GM12865 (cell line): Measurements from ENCODE around the gene NHLRC2.

ENCODE experiments used
- DNase-seq: peaks from one replicate; pipeline ENCODE4 v3.0.0; 2010; ENCODE audit warnings: low read depth
- H3K4me3 ChIP-seq: 2 replicates; pipeline ENCODE4 v1.5.1; 2011; ENCODE audit warnings: mild to moderate bottlenecking, low read depth, low read length, control low read depth
- CTCF ChIP-seq: IDR thresholded peaks from 2 replicates; pipeline ENCODE4 v1.5.1; 2011; ENCODE audit warnings: low read length, control low read depth, low read depth, inconsistent platforms; ENCODE audit not compliant: insufficient read depth; ENCODE audit errors: missing control alignments

Gene NHLRC2

DNA sequence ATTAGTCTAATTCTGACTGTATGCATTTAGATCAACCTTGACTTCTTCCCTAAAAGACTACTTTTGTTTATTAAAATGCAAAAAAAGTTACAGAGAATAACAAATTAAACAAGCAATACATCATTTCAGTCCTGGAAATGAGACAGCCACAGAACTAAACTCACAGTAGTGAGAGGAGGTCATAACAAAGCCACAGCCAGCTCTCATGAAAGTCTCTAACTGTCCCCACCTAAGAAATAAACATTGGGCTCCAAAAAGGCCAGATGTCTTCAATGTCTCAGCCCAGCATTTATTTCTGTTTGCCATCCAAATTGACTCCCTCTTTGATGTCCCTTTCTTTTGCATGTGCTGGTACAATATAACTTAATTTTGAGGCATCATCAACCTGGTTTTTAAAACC, 74.4 kb downstream of the NHLRC2 start:
- no peak overlapping the region for H3K4me3 ChIP-seq
- TF ChIP-seq CTCF, result no peak
- DNase-seq, result peak; percentile 31

- DNase-seq, result no peak
- no peak for TF ChIP-seq CTCF
- no peak overlapping the region for H3K4me3 ChIP-seq
Observed at GRCh38 chr10:113929522-113929921, 75.1 kb downstream of the NHLRC2 start.

- H3K4me3 ChIP-seq, result no peak overlapping the region
- DNase-seq, result no peak
- no peak for TF ChIP-seq CTCF
Observed at GRCh38 chr10:113930482-113931057, 76.1 kb downstream of the NHLRC2 start.

DNA sequence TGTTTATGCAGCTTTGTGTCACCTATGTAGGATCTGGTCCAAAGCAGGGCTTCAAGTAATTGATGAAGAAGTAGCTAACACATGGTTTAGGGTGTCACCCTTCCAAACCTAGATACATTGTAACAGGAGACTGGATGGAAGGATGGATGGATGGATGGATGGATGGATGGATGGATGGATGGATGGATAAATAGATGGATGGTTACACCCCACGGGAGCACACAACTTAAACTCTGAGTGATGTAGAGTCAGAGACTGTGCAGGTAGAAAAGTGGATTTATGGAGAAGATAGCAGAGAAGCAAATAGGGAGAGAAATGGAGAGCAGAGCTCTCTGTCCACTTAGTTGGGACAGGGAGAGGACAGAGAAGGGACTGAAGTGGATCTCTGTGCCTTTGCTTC, 78.4 kb downstream of the NHLRC2 start:
- H3K4me3 ChIP-seq, result no peak overlapping the region
- no peak for TF ChIP-seq CTCF
- no peak for DNase-seq

- DNase-seq, result no peak
- TF ChIP-seq CTCF, result no peak
- H3K4me3 ChIP-seq, result no peak overlapping the region
Observed at GRCh38 chr10:113933894-113934532, 79.6 kb downstream of the NHLRC2 start.

- TF ChIP-seq CTCF, result no peak
- H3K4me3 ChIP-seq, result no peak overlapping the region
- DNase-seq, result no peak
Observed at GRCh38 chr10:113937258-113937657, 82.8 kb downstream of the NHLRC2 start.

- TF ChIP-seq CTCF, result no peak
- no peak overlapping the region for H3K4me3 ChIP-seq
- no peak for DNase-seq
Observed at GRCh38 chr10:113937756-113938155, 83.3 kb downstream of the NHLRC2 start.
